Activated naive CD8-positive, alpha-beta T cell treated with anti-CD3 and anti-CD28 coated beads, Interleukin-2, amount 10 ng/mL, durations not matched to agents 7 days and 5 days (primary cell): ENCODE results near the gene PRPF19. TPM values are rescaled to one million over a fixed set of nuclear protein-coding genes. Genes with fewer than 3 reads are reported as not detected.

Experiments
- ATAC-seq: fragments of 150-1000 bp; cut with Tn5 transposase; one replicate; pipeline ENCODE4 v1.10.0; 2021; ENCODE audit warnings: low read depth, moderate library complexity
- POLR2A ChIA-PET: fragments of 350-600 bp; sonication (Branson Sonifier 250); formaldehyde crosslinking; loops from one replicate; lab custom pipeline; 2021; ENCODE audit warnings: antibody characterized with exemption; lab: Charles Lee
- DNase-seq: peaks from one replicate; pipeline ENCODE4 v3.0.0; 2021
- H3K27ac Mint-ChIP-seq: one replicate; pipeline ENCODE4 v1.8.0; 2022; ENCODE audit warnings: mild to moderate bottlenecking, mixed read lengths
- H3K27me3 Mint-ChIP-seq: one replicate; pipeline ENCODE4 v1.8.0; 2022; ENCODE audit warnings: mild to moderate bottlenecking, moderate library complexity, mixed read lengths
- H3K36me3 Mint-ChIP-seq: one replicate; pipeline ENCODE4 v1.8.0; 2021; ENCODE audit warnings: mild to moderate bottlenecking, mixed read lengths
- H3K4me1 Mint-ChIP-seq: one replicate; pipeline ENCODE4 v1.8.0; 2021; ENCODE audit warnings: mixed read lengths
- H3K4me3 Mint-ChIP-seq: one replicate; pipeline ENCODE4 v1.8.0; 2022; ENCODE audit warnings: mild to moderate bottlenecking, moderate library complexity, mixed read lengths
- H3K9me3 Mint-ChIP-seq: one replicate; pipeline ENCODE4 v1.8.0; 2021; ENCODE audit warnings: mixed read lengths
- total RNA-seq, 2 experiments: library from RNA; stranded (reverse); gene quantifications; one replicate each; pipeline ENCODE4 v1.2.3, GENCODE V29; 2021

Gene PRPF19
- total RNA-seq, 2 experiments from 2014 or later: 97.7 to 103 TPM

- Mint-ChIP-seq H3K4me1 (peaks cover 6% of the 10 kb centered on the region), H3K9me3 (no peaks in the 10 kb centered on the region), H3K27me3 (peaks cover 24% of the 10 kb centered on the region), H3K4me3 (peak overlapping the region; percentile 50), H3K27ac (no peak overlapping the region), H3K36me3 (peaks cover 12% of the 10 kb centered on the region)
- DNase-seq: no peak
- ATAC-seq: peak; percentile 24
- POLR2A ChIA-PET: no interaction called here
Observed at GRCh38 chr11:60924906-60925853, 18.8 kb upstream of the PRPF19 start.

DNA sequence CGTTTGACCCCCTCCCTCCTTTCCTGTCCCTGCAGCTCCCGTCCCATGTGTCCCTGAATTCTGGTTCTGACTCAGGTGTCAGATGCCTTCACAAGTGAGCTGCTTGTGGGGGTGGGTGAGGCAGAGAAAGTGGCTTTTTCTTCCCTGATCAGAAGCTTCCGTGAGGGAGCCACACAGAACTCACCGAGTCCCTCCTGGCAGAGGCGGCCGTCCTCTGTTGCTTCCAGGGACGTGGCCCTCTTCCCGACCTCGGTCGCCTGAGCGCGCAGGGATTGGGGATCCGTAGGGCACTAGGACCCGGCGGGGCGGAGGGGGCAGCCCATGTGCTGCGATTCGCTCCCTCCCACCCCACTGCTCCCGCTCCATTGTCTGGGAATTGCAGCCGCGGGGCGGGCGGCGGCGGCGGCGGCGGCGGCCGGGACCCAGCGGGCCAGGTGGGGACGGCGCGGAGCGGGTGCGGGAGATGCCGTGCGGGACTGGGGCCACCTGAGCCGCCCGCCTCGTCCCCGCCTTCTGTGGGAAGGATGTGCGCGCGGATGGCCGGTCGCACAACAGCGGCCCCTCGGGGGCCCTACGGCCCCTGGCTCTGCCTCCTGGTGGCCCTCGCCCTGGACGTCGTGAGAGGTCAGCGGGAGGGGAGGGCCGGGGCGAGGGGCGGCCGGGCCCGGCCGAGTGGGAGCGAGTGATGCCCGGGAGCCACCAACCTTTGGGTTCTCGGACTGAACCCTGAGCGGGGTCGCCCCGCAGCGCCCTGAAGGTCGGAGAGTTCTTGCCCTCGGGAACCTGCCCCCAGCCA lies 17.9 kb upstream of the PRPF19 start, which contains the start of gene TMEM132A:
TSS of gene TMEM132A (plus strand) at position 351 of the 796 bp plus-strand sequence. CDS start at position 525, 174 bp downstream.
- Mint-ChIP-seq H3K9me3 (no peaks in the 10 kb centered on the region), H3K36me3 (peaks cover 16% of the 10 kb centered on the region), H3K4me3 (peak within 1 kb of the TSS; percentile 66), H3K27me3 (peaks cover 24% of the 10 kb centered on the region), H3K27ac (no peak within 1 kb of the TSS), H3K4me1 (peaks cover 6% of the 10 kb centered on the region)
- ATAC-seq (peak; percentile 41), DNase-seq (peak; percentile 55)
- POLR2A ChIA-PET: interaction anchor here (0.6 to 1.3 kb wide), 3 partner anchors 9 to 48 kb away, joined by 3 to 5 read pairs (median 3); no protein-coding TSS in a partner anchor

- peaks cover 24% of the 10 kb centered on the region for H3K27me3 Mint-ChIP-seq
- POLR2A ChIA-PET: interaction anchor here (0.6 to 1.3 kb wide), 3 partner anchors 9 to 49 kb away, joined by 3 to 5 read pairs (median 3); no protein-coding TSS in a partner anchor
- peaks cover 17% of the 10 kb centered on the region for H3K36me3 Mint-ChIP-seq
- DNase-seq (no peak), ATAC-seq (no peak)
- H3K9me3 Mint-ChIP-seq: no peaks in the 10 kb centered on the region
- H3K4me3 Mint-ChIP-seq: peak overlapping the region; percentile 66
- no peak overlapping the region for H3K27ac Mint-ChIP-seq
- H3K4me1 Mint-ChIP-seq: peaks cover 6% of the 10 kb centered on the region
Observed at GRCh38 chr11:60923800-60924109, 17.4 kb upstream of the PRPF19 start.

GRCh38 chr11:60923326-60923725 lies 16.9 kb upstream of the PRPF19 start:
- Mint-ChIP-seq H3K4me1 (peaks cover 7% of the 10 kb centered on the region), H3K36me3 (peaks cover 17% of the 10 kb centered on the region), H3K9me3 (no peaks in the 10 kb centered on the region), H3K27me3 (peaks cover 24% of the 10 kb centered on the region), H3K27ac (no peak overlapping the region), H3K4me3 (peak overlapping the region; percentile 37)
- ATAC-seq (no peak), DNase-seq (no peak)
- POLR2A ChIA-PET: interaction anchor here (0.6 to 1.3 kb wide), 3 partner anchors 8 to 49 kb away, joined by 3 to 5 read pairs (median 3); no protein-coding TSS in a partner anchor

DNA sequence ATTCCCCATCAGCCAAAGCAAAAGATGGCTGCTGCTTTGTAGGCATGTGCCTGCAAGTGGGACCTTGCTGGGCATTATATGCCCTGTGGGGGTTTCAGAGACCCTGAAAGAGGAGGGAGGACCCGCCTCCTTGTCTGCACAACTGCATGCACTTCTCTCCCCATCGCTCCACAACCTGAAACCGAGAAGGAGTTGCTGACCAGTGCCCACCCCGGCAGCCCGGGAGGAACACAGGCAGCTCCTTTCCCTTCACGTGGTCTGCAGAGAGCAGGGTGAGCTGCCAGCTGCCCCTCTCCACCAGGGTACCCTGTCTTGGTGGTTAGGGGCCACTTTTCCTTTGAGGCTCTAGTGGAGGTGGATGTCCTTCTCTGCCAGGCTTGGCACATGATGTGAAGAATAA lies 16.5 kb upstream of the PRPF19 start:
- Mint-ChIP-seq H3K36me3 (peaks cover 17% of the 10 kb centered on the region), H3K27ac (no peak overlapping the region), H3K27me3 (peaks cover 24% of the 10 kb centered on the region), H3K9me3 (no peaks in the 10 kb centered on the region), H3K4me1 (peaks cover 9% of the 10 kb centered on the region), H3K4me3 (no peak overlapping the region)
- POLR2A ChIA-PET: no interaction called here
- DNase-seq (no peak), ATAC-seq (no peak)

DNA sequence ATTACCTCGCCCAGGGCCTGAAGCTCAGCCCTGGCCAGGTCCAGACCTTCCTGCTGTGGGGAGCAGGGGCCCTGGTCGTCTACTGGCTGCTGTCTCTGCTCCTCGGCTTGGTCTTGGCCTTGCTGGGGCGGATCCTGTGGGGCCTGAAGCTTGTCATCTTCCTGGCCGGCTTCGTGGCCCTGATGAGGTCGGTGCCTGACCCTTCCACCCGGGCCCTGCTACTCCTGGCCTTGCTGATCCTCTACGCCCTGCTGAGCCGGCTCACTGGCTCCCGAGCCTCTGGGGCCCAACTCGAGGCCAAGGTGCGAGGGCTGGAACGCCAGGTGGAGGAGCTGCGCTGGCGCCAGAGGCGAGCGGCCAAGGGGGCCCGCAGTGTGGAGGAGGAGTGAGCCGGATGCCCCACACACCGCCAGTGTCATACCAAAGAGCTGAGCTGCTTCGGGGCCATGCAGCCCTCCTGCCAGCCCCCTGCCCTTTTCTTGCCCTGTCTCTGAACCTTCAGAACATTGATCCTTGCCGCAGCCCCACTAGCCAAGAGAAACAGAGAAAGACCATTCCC lies 15.5 kb upstream of the PRPF19 start:
- Mint-ChIP-seq H3K4me3 (no peak overlapping the region), H3K4me1 (peaks cover 13% of the 10 kb centered on the region), H3K27ac (no peak overlapping the region), H3K27me3 (peaks cover 20% of the 10 kb centered on the region), H3K9me3 (no peaks in the 10 kb centered on the region), H3K36me3 (peaks cover 21% of the 10 kb centered on the region)
- DNase-seq (no peak), ATAC-seq (no peak)
- POLR2A ChIA-PET: no interaction called here

GRCh38 chr11:60921259-60921658 lies 14.9 kb upstream of the PRPF19 start:
- Mint-ChIP-seq H3K4me3 (no peak overlapping the region), H3K27me3 (peaks cover 15% of the 10 kb centered on the region), H3K36me3 (peaks cover 21% of the 10 kb centered on the region), H3K27ac (no peak overlapping the region), H3K4me1 (peaks cover 17% of the 10 kb centered on the region), H3K9me3 (no peaks in the 10 kb centered on the region)
- ATAC-seq (no peak), DNase-seq (no peak)
- POLR2A ChIA-PET: no interaction called here

- no peaks in the 10 kb centered on the region for H3K9me3 Mint-ChIP-seq
Observed at GRCh38 chr11:60919956-60920355, 13.6 kb upstream of the PRPF19 start.

DNA sequence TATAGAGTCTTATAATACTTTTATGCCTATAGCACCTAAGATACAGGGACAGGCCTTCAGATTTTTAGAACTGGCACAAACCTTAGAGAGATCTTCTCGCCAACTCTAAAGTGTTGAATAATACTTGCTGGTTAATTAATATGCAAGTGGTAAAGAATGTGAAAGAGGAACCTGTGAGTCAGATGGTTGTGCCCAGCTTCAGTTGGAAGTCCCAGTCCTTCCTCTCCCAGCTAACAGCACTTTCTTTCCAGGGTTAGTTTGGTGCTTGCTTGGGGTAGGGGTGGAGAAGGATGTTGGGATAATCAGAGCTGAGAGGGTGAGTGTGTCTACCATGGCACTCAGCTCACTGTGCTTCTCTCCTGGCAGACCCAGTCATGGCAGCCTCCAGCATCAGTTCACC lies 12.9 kb upstream of the PRPF19 start:
- Mint-ChIP-seq H3K27me3 (no peaks in the 10 kb centered on the region), H3K4me1 (peaks cover 20% of the 10 kb centered on the region), H3K9me3 (no peaks in the 10 kb centered on the region), H3K36me3 (peaks cover 21% of the 10 kb centered on the region), H3K27ac (no peak overlapping the region), H3K4me3 (no peak overlapping the region)
- DNase-seq: no peak
- ATAC-seq: no peak
- POLR2A ChIA-PET: interaction anchor here (0.9 kb wide), 1 partner anchor 9 kb away, joined by 3 read pairs; no protein-coding TSS in a partner anchor

More at GRCh38 chr11:60919956-60920355, 13.6 kb upstream of the PRPF19 start:
- POLR2A ChIA-PET: interaction anchor here (0.6 to 0.9 kb wide), 2 partner anchors 8 to 81 kb away, joined by 3 to 4 read pairs; no protein-coding TSS in a partner anchor
- DNase-seq: no peak
- H3K27me3 Mint-ChIP-seq: peaks cover 2% of the 10 kb centered on the region
- H3K4me3 Mint-ChIP-seq: no peak overlapping the region
- ATAC-seq: no peak
- H3K36me3 Mint-ChIP-seq: peaks cover 21% of the 10 kb centered on the region
- H3K27ac Mint-ChIP-seq: no peak overlapping the region
- H3K4me1 Mint-ChIP-seq: peaks cover 20% of the 10 kb centered on the region

DNA sequence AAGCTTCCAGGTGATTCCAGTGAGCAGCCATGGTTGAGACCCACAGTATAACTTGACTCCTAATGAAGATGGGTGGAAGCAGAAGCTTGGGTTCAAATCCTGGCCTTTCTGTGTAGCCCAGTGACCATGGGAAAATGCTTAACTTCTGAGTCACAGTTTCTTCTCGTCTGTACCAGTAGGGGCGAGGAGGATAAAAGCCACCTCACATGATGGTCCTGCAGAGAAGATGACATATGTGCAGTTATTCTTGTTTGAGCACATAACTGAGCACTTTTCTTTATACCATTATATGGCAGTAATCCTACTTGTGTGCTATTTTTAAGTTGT lies 12.5 kb upstream of the PRPF19 start:
- DNase-seq (no peak), ATAC-seq (no peak)
- peaks cover 21% of the 10 kb centered on the region for H3K4me1 Mint-ChIP-seq
- H3K36me3 Mint-ChIP-seq: peaks cover 21% of the 10 kb centered on the region
- H3K4me3 Mint-ChIP-seq: no peak overlapping the region
- no peaks in the 10 kb centered on the region for H3K27me3 Mint-ChIP-seq
- POLR2A ChIA-PET: no interaction called here
- H3K9me3 Mint-ChIP-seq: no peaks in the 10 kb centered on the region
- no peak overlapping the region for H3K27ac Mint-ChIP-seq

GRCh38 chr11:60918251-60918938 lies 12.0 kb upstream of the PRPF19 start:
- H3K4me1 Mint-ChIP-seq: peaks cover 23% of the 10 kb centered on the region
- H3K27ac Mint-ChIP-seq: no peak overlapping the region
- no peak for ATAC-seq

GRCh38 chr11:60917267-60917666 lies 10.9 kb upstream of the PRPF19 start:
- ATAC-seq (no peak), DNase-seq (no peak)
- Mint-ChIP-seq H3K9me3 (no peaks in the 10 kb centered on the region), H3K4me1 (peaks cover 30% of the 10 kb centered on the region), H3K27me3 (no peaks in the 10 kb centered on the region), H3K4me3 (no peak overlapping the region), H3K36me3 (peaks cover 17% of the 10 kb centered on the region), H3K27ac (peak overlapping the region; percentile 63)
- POLR2A ChIA-PET: no interaction called here

More at GRCh38 chr11:60918251-60918938, 12.0 kb upstream of the PRPF19 start:
- no peak overlapping the region for H3K4me3 Mint-ChIP-seq
- POLR2A ChIA-PET: interaction anchor here (1.0 kb wide), 1 partner anchor 18 kb away, joined by 5 read pairs; no protein-coding TSS in a partner anchor
- H3K9me3 Mint-ChIP-seq: no peaks in the 10 kb centered on the region
- no peak for DNase-seq
- no peaks in the 10 kb centered on the region for H3K27me3 Mint-ChIP-seq
- peaks cover 21% of the 10 kb centered on the region for H3K36me3 Mint-ChIP-seq
